HG02943 (cell line): ENCODE results near the gene ACBD6.
A peak's percentile ranks its signal among the peaks of the same experiment; 100 is the strongest.

ENCODE experiments used
- ATAC-seq: cut with Tn5 transposase; IDR thresholded peaks from one replicate; pipeline ENCODE4 v1.9.1; 2021; ENCODE audit warnings: mild to moderate bottlenecking, low read depth, moderate library complexity; ENCODE audit not compliant: unreplicated experiment

ACBD6 gene

GRCh38 chr1:180527101-180527669 lies 24.8 kb upstream of the ACBD6 start:
- no peak for ATAC-seq

- ATAC-seq, result no peak
Measured at GRCh38 chr1:180525715-180526039, 23.3 kb upstream of the ACBD6 start.

GRCh38 chr1:180524915-180525714 lies 22.7 kb upstream of the ACBD6 start:
- ATAC-seq, result no peak

GRCh38 chr1:180524160-180524914 lies 22.0 kb upstream of the ACBD6 start:
- ATAC-seq, result no peak

GRCh38 chr1:180522213-180522515 lies 19.8 kb upstream of the ACBD6 start:
- ATAC-seq, result no peak

GRCh38 chr1:180521474-180522212 lies 19.3 kb upstream of the ACBD6 start:
- ATAC-seq, result no peak

- ATAC-seq, result no peak
Measured at GRCh38 chr1:180519846-180520245, 17.5 kb upstream of the ACBD6 start.

- ATAC-seq, result peak; percentile 87
Measured at GRCh38 chr1:180515857-180516388, 13.5 kb upstream of the ACBD6 start.

GRCh38 chr1:180515364-180515763 lies 13.0 kb upstream of the ACBD6 start:
- no peak for ATAC-seq

GRCh38 chr1:180513531-180513930 lies 11.2 kb upstream of the ACBD6 start:
- no peak for ATAC-seq

GRCh38 chr1:180510882-180511281 lies 8.5 kb upstream of the ACBD6 start:
- no peak for ATAC-seq

GRCh38 chr1:180508725-180509097 lies 6.3 kb upstream of the ACBD6 start:
- ATAC-seq, result no peak

- no peak for ATAC-seq
Measured at GRCh38 chr1:180507795-180508724, 5.7 kb upstream of the ACBD6 start.

GRCh38 chr1:180505732-180506335 lies 3.5 kb upstream of the ACBD6 start:
- ATAC-seq, result no peak

- no peak for ATAC-seq
Measured at GRCh38 chr1:180504186-180504585, 1.8 kb upstream of the ACBD6 start.

- no peak for ATAC-seq
Measured at GRCh38 chr1:180503280-180503862, 994 bp upstream of the ACBD6 start.

GRCh38 chr1:180501865-180502360 lies 464 bp downstream of the ACBD6 start:
- peak; percentile 35 for ATAC-seq

- ATAC-seq, result no peak
Measured at GRCh38 chr1:180500689-180501088, 1.7 kb downstream of the ACBD6 start.

- no peak for ATAC-seq
Measured at GRCh38 chr1:180498594-180498993, 3.8 kb downstream of the ACBD6 start.
